ENCODE measurements around the gene RNF168.
"Not testable (repeated sequence)": the region's sequence is repeated elsewhere in the genome, so short reads cannot be mapped to it uniquely, and the experiment has no call there.

The RNF168 gene

GRCh38 chr3:196514913-196515621 is 11.5 kb upstream of the RNF168 start, which contains the start of gene SMCO1:
TSS of gene SMCO1 (minus strand) at chr3:196515346. CDS start at chr3:196515209, 137 bp downstream.
- no peak for DNase-seq (ENCODE audit: low spot score)

- no peak for DNase-seq (ENCODE audit: low spot score)
Observed at GRCh38 chr3:196514350-196514716, 10.8 kb upstream of the RNF168 start.

- DNase-seq (ENCODE audit: low spot score): no peak
Observed at GRCh38 chr3:196513697-196514349, 10.3 kb upstream of the RNF168 start.

- DNase-seq (ENCODE audit: low spot score): not testable (repeated sequence)
Observed at GRCh38 chr3:196511646-196512425, 8.3 kb upstream of the RNF168 start.

GRCh38 chr3:196511108-196511507 is 7.5 kb upstream of the RNF168 start:
- not testable (repeated sequence) for DNase-seq (ENCODE audit: low spot score)

- no peak for DNase-seq (ENCODE audit: low spot score)
Observed at GRCh38 chr3:196506687-196507086, 3.1 kb upstream of the RNF168 start.

- no peak for DNase-seq (ENCODE audit: low spot score)
Observed at GRCh38 chr3:196504556-196504955, 988 bp upstream of the RNF168 start.

GRCh38 chr3:196504077-196504398 is 470 bp upstream of the RNF168 start:
- DNase-seq (ENCODE audit: low spot score): not testable (repeated sequence)

GRCh38 chr3:196502775-196503195 is 783 bp downstream of the RNF168 start:
- peak; percentile 81 for DNase-seq (ENCODE audit: low spot score)

GRCh38 chr3:196501316-196502044 is 2.1 kb downstream of the RNF168 start:
- peak; percentile 69 for DNase-seq (ENCODE audit: low spot score)

GRCh38 chr3:196499807-196500524 is 3.6 kb downstream of the RNF168 start:
- DNase-seq (ENCODE audit: low spot score): no peak

GRCh38 chr3:196499061-196499460 is 4.5 kb downstream of the RNF168 start:
- no peak for DNase-seq (ENCODE audit: low spot score)

- DNase-seq (ENCODE audit: low spot score): no peak
Observed at GRCh38 chr3:196498297-196498696, 5.3 kb downstream of the RNF168 start.

- no peak for DNase-seq (ENCODE audit: low spot score)
Observed at GRCh38 chr3:196496183-196496582, 7.4 kb downstream of the RNF168 start.

GRCh38 chr3:196493292-196493691 is 10.3 kb downstream of the RNF168 start:
- no peak for DNase-seq (ENCODE audit: low spot score)

GRCh38 chr3:196492080-196492479 is 11.5 kb downstream of the RNF168 start:
- no peak for DNase-seq (ENCODE audit: low spot score)

- DNase-seq (ENCODE audit: low spot score): no peak
Observed at GRCh38 chr3:196489747-196490146, 13.8 kb downstream of the RNF168 start.

GRCh38 chr3:196486263-196486662 is 17.3 kb downstream of the RNF168 start:
- no peak for DNase-seq (ENCODE audit: low spot score)

GRCh38 chr3:196477678-196478077 is 25.9 kb downstream of the RNF168 start:
- DNase-seq (ENCODE audit: low spot score): no peak

GRCh38 chr3:196472286-196472685 is 31.3 kb downstream of the RNF168 start:
- no peak for DNase-seq (ENCODE audit: low spot score)

- peak; percentile 18 for DNase-seq (ENCODE audit: low spot score)
Observed at GRCh38 chr3:196471551-196471950, 32.0 kb downstream of the RNF168 start.

- not testable (repeated sequence) for DNase-seq (ENCODE audit: low spot score)
Observed at GRCh38 chr3:196470182-196470581, 33.4 kb downstream of the RNF168 start.
